ENCODE data around the gene NDUFAF2.

The NDUFAF2 gene

DNA sequence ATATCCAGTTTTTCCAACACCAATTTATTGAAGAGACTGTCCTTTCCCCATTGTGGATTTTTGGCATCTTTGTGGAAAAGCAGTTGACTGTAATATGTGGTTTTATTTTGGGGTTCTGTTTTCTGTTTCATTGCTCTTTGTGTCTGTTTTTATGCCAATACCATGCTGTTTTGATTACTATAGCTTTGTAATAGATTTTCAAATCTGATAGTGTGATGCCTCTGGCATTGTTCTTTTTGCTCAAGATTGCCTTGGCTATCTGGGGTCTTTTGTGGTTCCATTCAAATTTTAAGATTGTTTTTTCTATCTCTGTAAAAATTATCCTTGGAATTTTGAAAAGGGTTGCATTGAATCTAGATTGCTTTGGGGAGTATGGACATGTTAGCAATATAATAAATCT is 99.5 kb downstream of the NDUFAF2 start:
- TF ChIP-seq, protein P1, sequence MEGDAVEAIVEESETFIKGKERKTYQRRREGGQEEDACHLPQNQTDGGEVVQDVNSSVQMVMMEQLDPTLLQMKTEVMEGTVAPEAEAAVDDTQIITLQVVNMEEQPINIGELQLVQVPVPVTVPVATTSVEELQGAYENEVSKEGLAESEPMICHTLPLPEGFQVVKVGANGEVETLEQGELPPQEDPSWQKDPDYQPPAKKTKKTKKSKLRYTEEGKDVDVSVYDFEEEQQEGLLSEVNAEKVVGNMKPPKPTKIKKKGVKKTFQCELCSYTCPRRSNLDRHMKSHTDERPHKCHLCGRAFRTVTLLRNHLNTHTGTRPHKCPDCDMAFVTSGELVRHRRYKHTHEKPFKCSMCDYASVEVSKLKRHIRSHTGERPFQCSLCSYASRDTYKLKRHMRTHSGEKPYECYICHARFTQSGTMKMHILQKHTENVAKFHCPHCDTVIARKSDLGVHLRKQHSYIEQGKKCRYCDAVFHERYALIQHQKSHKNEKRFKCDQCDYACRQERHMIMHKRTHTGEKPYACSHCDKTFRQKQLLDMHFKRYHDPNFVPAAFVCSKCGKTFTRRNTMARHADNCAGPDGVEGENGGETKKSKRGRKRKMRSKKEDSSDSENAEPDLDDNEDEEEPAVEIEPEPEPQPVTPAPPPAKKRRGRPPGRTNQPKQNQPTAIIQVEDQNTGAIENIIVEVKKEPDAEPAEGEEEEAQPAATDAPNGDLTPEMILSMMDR (IDR thresholded peaks at IDR 0.05; ENCODE audit: low read depth, low read length): no peak
- no peak for DNase-seq (ENCODE audit: low read depth in 2 of 2)
- H3K4me3 ChIP-seq (replicated peaks in 1 of 2; ENCODE audit: low read depth in 2 of 2, low read length in 2 of 2): no peak overlapping the region

DNA sequence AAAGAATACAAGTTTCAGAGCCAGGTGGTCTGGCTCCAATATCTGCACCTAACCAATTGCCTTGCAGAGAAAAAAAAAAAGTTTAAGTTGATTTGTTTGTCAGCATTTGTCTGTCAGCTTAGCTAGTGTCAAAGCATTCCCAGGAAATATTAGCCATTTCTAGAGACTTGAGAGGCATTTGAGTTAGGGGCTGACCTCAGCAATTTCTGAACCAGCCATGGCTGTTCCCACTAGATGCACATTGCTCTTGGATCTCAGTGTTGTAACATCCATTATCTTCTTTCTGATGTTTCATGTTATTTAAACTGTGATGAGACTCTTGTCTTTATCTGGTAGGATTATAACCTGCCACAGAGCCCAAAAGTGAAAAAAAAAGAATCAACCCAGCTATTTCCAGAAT is 102.3 kb downstream of the NDUFAF2 start:
- no peak for DNase-seq (ENCODE audit: low read depth in 2 of 2)
- no peak overlapping the region for H3K4me3 ChIP-seq (replicated peaks in 1 of 2; ENCODE audit: low read depth in 2 of 2, low read length in 2 of 2)
- TF ChIP-seq, protein P1 (IDR thresholded peaks at IDR 0.05; ENCODE audit: low read depth, low read length): no peak

DNA sequence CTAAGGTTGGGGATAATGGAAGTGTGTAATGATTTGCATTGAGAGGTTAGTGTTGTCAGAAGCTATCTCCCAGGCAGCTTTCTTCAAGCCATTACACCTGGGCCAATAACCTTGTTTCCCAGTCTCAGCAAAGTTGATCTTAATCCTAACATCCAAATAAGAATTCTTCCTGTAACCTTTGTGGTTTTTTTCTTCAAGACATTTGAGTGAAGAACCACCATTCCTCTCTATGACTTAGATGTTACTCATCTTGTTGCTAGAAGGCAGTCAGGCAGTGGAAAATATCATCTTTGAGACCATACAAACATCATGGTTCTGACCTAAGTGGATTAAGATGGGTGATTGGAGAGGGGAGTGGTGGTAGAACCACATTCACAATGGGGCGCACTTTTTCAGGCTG is 103.5 kb downstream of the NDUFAF2 start:
- TF ChIP-seq, protein P1 (IDR thresholded peaks at IDR 0.05; ENCODE audit: low read depth, low read length): no peak
- H3K4me3 ChIP-seq (replicated peaks in 1 of 2; ENCODE audit: low read depth in 2 of 2, low read length in 2 of 2): no peak overlapping the region
- peak; percentile 14 to 87 for DNase-seq (ENCODE audit: low read depth in 2 of 2)

DNA sequence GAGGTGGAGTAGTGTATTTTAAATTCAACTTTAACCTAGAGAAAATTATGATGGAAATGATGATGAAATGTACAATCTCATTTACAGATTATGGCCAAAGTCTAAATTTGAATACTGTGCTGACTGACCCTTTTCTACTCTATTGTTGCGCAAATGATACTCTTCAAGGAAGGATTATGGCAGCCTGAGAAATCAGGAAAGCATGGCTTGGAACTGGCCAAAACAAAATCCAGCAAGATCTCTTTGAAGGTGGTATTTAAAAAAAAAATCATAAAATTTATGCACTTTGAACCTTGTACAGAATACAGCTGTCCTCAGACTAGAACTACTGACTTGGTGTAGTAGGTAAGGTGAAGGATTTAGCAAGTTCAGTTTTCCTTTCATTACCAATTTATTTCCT is 105.3 kb downstream of the NDUFAF2 start:
- no peak for DNase-seq (ENCODE audit: low read depth in 2 of 2)
- no peak overlapping the region for H3K4me3 ChIP-seq (replicated peaks in 1 of 2; ENCODE audit: low read depth in 2 of 2, low read length in 2 of 2)
- TF ChIP-seq, protein P1 (IDR thresholded peaks at IDR 0.05; ENCODE audit: low read depth, low read length): no peak

DNA sequence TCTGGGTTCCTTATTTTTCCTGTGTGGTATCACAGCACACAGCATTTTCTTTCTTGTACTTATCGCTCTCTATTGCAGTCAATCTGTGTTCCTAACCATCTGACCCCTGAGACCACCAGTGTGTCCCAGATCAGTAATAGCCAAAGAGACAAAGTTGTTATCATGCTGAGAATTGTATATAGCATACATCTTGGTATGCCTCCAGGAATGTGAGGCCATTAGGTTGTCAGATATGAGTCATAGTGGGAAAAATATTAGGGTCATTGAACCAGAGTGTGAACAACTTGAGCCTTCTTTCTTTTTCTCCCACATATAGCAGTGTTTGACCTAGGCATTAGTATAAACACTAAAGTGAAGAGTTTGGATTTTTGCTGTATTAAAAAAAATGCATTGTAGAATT is 106.3 kb downstream of the NDUFAF2 start:
- TF ChIP-seq, protein P1 (IDR thresholded peaks at IDR 0.05; ENCODE audit: low read depth, low read length): no peak
- no peak overlapping the region for H3K4me3 ChIP-seq (replicated peaks in 1 of 2; ENCODE audit: low read depth in 2 of 2, low read length in 2 of 2)
- peak; percentile 37 to 56 for DNase-seq (ENCODE audit: low read depth in 2 of 2)

DNA sequence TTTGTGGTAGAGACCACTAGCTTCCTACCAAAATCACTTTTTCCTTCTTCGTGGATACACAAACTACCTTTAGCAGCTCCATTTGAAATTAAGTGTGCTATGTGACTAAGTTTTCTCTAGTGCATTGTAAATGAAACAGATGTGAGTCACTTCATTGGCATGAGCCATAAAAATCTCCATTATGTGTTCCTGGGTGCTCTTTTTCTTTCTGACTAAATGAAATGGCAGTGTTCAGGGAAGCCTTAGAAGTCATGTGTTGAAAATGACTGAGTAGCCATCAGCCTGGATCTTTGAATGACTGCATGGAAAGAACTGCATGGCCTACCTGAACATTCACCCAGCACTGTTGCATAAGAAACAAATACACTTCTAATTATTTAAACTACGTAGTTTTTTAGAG is 107.9 kb downstream of the NDUFAF2 start:
- peak; percentile 56 to 93 for DNase-seq (ENCODE audit: low read depth in 2 of 2)
- no peak overlapping the region for H3K4me3 ChIP-seq (replicated peaks in 1 of 2; ENCODE audit: low read depth in 2 of 2, low read length in 2 of 2)
- TF ChIP-seq, protein P1 (IDR thresholded peaks at IDR 0.05; ENCODE audit: low read depth, low read length): no peak

DNA sequence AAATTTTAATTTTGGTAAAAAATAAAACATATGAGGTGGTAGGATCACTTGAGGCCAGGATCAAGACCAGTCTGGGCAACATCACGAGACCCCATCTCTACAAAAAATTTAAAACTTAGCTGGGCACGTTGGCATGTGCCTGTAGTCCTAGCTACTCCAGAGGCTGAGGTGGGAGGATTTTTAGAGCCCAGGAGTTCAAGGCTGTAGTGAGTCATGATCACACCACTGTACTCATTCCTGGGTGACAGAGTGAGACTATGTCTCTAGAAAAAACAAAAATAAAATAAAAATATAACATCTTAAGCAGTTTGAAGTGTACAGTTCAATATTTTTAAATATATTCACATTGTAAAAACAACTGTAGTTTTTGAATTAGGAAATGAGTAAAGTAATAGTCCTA is 108.9 kb downstream of the NDUFAF2 start:
- TF ChIP-seq, protein P1 (IDR thresholded peaks at IDR 0.05; ENCODE audit: low read depth, low read length): no peak
- H3K4me3 ChIP-seq (replicated peaks in 1 of 2; ENCODE audit: low read depth in 2 of 2, low read length in 2 of 2): no peak overlapping the region
- peak in 1 of 2 donors; percentile 59 for DNase-seq (ENCODE audit: low read depth in 2 of 2)
